Embryonic facial prominence (tissue), 1 donor: ENCODE data around the gene NCOA5.
"Not testable (repeated sequence)": the region's sequence is repeated elsewhere in the genome, so short reads cannot be mapped to it uniquely, and the experiment has no call there.

ENCODE experiments used
- DNase-seq: peaks from one replicate; pipeline ENCODE4 v3.0.0-alpha.2; 2016; ENCODE audit errors: extremely low spot score

The NCOA5 gene

GRCh38 chr20:46091622-46092535 is 2.1 kb upstream of the NCOA5 start:
- not testable (repeated sequence) for DNase-seq

DNA sequence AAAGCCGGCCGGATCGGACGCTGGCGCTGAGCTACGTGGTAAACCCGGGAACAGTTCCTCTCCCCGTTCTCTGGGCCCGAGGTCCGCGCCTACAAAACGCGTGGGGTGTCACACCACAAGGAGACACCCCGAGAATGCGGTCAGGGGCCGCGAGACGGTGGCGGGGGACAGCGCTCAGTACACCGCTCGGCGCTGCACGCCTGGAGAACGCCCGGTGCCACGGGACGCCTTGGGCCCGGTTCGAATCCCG is 670 bp downstream of the NCOA5 start:
- no peak for DNase-seq

- DNase-seq = no peak
Measured at GRCh38 chr20:46088409-46089166, 1.2 kb downstream of the NCOA5 start.

GRCh38 chr20:46087161-46087560 is 2.6 kb downstream of the NCOA5 start:
- DNase-seq = no peak

GRCh38 chr20:46085179-46085851 is 4.4 kb downstream of the NCOA5 start:
- DNase-seq = no peak

DNA sequence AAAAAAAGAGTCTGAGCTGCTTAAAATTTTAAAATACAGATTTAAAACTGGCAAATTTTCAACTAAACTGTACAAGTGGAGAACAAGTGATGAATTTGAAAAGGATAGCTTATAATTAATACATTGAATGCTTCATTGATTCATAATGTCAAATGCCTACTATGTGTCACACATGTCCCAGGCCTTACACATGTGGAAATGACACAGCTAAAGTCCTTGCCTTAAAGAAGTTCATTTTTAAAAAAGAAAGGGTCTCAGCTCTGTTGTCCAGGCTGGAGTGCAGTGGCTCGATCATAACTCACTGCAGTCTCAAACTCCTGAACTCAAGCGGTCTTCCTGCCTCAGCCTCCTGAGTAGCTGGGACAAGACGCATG is 5.0 kb downstream of the NCOA5 start:
- no peak for DNase-seq

DNA sequence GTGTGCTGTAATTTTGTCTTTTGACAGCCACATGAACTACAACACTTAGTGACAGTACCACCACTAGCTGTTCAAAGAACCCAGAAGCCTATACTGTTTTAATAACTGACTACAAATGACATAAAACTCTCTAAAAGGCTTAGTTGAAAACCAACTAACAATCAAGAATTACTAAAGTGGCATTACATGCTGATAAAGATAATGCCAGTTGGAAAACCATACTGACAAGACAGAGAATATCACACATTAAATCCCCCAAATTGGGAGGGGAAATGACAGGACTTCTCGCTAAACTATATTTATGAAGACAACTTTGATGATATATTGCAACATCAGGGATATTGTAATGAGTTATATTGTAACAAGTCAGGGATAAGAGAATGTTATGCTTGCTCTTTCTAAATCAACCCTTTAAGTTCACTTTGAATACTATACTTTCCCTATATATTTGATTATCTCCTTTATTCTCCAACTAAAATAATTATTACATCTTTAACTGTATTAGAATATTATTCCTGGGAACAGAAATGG is 6.2 kb downstream of the NCOA5 start:
- no peak for DNase-seq

GRCh38 chr20:46083101-46083500 is 6.7 kb downstream of the NCOA5 start:
- DNase-seq = no peak

DNA sequence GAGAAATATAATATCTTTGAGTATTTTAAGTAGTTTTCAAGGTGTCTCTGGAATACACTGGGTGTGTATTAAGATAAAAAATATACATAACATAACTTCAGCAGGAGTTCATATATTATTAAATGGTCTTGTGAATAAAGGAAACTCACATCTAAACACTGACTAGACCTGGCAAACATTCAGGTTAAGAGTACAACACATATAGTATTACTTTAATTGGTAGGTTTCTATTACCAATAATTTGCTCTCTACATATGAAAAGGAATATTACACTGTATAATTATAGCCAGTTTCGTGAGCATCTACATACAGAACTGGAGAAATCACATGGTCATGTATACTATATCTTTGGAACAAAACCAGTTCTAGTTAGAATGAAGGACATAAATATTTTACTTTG is 8.7 kb downstream of the NCOA5 start:
- DNase-seq = no peak

DNA sequence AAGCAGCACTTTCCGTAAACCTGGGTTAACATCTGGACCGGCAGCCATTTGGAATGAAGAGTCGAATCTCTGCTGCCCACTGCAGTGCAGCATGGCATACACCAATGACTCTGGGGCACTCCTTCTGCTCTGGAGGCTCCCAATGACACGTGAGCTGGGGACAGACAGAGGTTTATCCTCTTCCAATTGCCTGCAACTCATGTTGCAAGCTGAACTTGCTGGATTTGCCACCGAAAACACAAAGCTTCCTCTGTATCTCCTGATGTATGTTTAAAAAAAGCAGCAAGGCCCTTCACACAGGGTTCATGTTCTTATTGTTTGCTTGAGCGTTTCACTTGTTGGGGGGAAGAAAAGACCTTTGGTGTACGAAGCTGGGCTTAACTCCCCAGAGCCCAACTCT is 10.8 kb downstream of the NCOA5 start:
- no peak for DNase-seq

- DNase-seq = no peak
Measured at GRCh38 chr20:46077642-46078305, 12.0 kb downstream of the NCOA5 start.

- no peak for DNase-seq
Measured at GRCh38 chr20:46076806-46077205, 13.0 kb downstream of the NCOA5 start.

DNA sequence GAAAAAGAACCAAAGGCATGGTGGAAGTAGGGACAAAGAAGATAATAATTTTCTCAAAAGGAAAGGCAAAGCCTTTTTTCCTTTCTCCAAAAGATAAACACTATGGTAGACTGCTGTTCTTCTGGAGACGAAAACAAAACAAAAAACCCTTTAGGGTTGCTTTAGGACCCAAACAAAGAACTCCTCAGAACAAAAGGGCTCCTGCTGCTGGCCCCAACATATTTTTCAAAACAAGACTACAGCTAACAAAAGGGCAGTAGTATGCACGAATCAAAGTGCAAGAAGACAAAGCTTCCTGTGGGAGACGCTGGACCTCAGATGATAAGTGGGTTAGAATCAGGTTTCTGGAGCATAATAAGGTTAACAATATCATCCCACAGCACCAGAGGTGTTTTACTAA is 15.8 kb downstream of the NCOA5 start:
- DNase-seq = no peak

DNA sequence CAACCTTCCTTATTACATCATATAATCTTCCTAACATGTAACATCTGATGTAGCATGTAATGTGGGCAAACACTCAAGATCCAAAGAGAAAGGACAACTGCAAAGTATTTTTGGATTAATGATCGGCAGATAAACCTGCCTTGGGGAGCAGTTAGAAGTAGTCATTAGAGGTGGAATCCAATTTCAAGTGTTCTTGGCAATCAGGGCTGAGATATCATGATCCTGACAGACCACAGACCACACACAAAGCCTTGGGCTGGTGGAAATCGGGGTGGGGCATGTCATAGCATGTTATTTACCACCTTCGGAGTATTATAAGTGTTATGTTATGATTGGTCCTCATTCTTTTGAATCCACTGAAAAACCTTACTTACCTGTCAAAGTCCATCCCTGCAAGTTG is 16.3 kb downstream of the NCOA5 start:
- DNase-seq = no peak

DNA sequence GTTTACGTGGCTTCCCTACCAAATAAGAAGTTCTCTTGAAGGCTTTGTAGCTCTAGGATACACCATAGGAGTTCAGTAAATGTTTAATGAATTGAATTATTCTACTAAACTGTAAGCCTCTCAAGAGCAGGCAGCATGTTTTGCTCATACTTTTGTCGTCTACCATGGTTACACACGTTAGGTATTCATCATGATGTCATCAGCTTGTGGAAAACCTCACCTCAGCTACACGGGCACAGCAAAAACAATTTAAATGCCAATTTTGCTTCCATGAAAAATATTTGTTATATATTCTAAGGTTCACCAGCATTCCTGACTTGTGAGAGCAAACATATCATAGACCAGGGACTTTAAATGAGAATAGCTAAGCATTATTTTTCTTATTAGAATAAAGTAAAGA is 16.7 kb downstream of the NCOA5 start:
- DNase-seq = no peak

DNA sequence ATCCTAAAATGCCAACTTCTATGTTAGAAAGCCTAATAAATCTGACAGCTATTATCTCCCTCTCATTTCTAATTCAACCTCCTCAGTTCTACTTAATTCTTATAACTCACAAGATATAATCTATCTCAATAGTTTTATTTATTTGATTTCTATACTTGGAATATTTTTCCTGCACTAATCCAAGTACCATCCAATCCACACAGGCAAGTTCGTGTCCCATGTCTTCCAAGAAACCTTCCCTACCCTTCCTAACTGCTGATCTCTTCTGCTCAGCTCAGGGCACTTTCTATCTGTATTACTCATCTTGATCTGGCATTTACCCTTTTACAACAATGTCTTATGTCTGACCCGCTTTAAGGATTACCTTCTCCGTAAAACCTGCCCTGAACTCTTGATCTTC is 18.2 kb downstream of the NCOA5 start:
- no peak for DNase-seq

DNA sequence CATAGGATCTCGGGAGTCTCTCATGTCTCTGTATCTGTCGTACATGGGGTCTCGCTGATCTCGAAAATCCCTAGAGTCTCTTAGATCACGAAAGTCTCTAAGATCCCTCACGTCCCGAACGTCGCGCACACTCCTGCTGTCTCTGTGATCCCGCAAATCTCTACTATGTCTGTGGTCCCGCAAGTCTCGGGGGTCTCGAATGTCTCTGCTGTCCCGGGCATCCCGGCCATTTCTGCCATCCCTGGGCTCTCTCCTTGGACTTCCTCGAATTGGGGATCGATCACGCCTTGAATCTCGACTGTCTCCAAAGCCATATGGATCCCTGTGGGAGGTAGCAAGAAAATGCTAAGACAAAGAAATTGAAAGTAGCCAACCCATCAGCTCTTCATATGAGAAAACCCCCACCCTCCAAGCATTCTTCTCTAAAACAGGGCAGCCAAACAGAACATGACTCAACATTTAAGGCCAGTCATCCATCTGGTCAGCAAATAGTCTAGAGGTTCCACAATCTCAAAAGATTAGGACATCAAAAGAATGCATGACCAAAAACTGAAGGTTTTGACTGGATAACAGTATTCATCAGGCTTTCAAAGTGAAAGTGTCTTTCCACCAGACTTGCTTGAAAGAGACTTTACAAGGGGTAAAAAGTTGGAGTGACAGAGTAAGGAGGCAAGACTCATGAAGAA is 19.4 kb downstream of the NCOA5 start:
- no peak for DNase-seq

DNA sequence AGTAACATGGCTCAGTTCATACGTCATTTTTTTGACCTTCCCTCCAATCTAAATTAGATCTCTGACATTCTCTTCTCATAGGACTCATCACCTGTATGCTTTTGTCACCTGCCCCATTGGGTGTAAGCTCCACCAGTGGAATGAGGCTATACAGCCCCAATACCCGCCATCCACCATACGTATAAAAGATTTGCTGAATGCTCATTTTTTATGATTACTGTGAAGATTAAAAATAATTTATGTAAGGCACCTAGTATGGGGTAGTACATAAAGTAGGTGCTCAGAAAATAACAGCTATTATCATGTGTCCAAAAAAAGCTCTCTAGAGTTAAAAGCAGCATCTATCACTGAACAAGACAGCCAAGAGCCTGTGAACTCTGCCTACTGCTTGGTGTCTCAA is 24.1 kb downstream of the NCOA5 start:
- no peak for DNase-seq

DNA sequence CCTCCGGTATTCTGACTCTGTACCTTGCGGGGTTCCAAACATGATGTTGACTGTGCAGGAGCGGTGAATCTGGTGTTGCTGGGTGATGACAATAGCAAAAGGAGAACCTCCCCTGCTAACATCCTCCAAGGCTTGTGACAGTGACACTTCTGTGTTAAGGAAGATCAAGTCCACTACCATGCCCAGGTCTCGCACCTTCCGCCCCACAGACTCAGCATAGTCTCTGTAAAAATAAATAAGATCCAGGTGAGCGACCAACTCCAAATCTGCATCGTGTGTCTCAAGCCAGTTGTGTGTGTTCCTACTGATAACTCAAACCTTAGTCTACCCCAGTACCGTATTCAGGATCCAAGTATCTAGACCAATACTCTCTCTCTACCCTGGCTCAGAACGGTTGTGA is 24.8 kb downstream of the NCOA5 start:
- no peak for DNase-seq

GRCh38 chr20:46063652-46064054 is 26.1 kb downstream of the NCOA5 start:
- DNase-seq = no peak

DNA sequence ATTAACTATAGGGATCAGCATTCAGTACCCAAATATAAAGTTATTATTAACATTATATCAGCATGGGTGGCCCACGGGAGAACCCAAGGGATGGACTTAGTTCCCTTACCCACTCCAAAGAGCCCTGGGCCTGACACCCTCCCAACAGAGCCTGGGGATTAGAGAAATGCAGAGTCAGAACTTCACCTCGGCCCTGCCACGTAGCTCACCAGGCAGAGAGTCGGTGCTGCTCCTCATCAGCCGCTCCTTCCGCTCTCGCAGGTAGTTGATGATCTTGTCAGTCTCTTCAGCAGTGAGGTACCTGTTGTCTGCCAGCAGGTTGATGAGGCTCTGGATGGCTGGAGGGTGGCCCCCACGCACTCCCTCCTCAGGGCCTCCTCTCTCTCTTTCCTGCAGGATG is 26.6 kb downstream of the NCOA5 start:
- DNase-seq = no peak

GRCh38 chr20:46062621-46063020 is 27.1 kb downstream of the NCOA5 start:
- DNase-seq = no peak
